GM12872 (cell line): ENCODE data around the gene TMEM203.

ENCODE experiments used
- TF ChIP-seq, protein P1 (sequence below): IDR thresholded peaks from 3 replicates; pipeline ENCODE4 v1.5.1; 2011; ENCODE audit warnings: low read depth, mild to moderate bottlenecking, low read length, moderate library complexity; ENCODE audit not compliant: insufficient read depth

TMEM203 gene

DNA sequence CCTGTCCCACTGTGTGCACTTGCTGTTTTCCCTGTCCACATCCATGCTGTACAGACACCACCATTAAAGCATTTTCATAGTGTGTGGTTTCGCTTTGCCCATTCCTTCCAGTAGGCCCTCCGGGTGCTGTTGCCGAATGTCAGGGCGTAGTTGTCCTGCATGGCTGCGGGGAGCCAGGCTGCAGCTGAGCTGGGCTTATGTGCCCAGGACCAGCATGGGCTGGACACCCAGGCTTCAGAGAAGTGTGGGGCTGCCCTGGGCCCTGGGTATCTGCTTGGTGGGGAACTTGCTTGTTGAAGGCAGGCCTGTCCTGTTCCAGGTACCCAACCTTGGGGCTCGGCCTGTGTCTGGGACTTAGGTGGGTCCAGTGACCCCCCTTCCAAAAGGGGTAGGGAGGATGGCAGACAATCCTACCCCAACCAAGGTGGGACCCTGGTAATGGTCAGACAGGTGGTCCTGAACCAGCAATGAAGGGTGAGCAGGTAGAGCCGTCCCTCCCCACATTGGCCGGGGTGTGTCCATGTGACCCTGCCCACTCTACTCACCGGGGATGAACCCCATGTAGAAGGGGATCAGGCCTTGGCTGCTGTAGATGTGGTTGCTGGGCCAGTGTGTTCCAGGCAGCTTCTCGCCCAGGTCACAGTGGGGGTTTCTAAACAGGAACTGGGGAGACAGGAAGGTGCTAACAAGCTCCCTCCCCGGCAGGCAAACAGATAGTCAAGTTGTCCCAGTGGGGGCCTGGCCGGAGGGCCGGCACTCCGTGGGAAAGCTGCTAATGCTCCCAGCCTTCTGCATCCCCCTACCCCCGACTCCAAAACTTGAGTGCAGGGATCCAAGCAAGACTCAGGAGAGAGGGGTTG lies 38.4 kb upstream of the TMEM203 start:
- TF ChIP-seq, protein P1, sequence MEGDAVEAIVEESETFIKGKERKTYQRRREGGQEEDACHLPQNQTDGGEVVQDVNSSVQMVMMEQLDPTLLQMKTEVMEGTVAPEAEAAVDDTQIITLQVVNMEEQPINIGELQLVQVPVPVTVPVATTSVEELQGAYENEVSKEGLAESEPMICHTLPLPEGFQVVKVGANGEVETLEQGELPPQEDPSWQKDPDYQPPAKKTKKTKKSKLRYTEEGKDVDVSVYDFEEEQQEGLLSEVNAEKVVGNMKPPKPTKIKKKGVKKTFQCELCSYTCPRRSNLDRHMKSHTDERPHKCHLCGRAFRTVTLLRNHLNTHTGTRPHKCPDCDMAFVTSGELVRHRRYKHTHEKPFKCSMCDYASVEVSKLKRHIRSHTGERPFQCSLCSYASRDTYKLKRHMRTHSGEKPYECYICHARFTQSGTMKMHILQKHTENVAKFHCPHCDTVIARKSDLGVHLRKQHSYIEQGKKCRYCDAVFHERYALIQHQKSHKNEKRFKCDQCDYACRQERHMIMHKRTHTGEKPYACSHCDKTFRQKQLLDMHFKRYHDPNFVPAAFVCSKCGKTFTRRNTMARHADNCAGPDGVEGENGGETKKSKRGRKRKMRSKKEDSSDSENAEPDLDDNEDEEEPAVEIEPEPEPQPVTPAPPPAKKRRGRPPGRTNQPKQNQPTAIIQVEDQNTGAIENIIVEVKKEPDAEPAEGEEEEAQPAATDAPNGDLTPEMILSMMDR: no peak

DNA sequence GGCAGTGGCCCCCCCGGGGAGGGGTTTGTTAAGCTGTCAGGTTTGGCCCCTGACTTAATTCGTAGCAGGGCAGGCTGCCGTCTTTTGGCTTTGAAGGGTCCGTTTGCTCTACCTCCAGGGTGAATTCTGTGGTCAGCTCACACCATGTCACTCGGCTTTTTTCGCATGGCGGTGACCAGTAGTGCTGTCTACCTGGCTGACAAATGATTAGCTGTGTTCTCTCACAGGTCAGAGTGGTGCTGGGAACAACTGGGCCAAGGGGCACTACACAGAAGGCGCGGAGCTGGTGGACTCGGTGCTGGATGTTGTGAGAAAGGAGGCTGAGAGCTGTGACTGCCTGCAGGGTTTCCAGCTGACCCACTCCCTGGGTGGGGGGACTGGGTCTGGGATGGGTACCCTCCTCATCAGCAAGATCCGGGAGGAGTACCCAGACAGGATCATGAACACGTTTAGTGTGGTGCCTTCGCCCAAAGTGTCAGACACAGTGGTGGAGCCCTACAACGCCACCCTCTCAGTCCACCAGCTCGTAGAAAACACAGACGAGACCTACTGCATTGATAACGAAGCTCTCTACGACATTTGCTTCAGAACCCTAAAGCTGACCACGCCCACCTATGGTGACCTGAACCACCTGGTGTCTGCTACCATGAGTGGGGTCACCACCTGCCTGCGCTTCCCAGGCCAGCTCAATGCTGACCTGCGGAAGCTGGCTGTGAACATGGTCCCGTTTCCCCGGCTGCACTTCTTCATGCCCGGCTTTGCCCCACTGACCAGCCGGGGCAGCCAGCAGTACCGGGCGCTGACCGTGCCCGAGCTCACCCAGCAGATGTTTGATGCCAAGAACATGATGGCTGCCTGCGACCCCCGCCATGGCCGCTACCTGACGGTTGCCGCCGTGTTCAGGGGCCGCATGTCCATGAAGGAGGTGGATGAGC lies 37.1 kb upstream of the TMEM203 start:
- TF ChIP-seq, protein P1: no peak

DNA sequence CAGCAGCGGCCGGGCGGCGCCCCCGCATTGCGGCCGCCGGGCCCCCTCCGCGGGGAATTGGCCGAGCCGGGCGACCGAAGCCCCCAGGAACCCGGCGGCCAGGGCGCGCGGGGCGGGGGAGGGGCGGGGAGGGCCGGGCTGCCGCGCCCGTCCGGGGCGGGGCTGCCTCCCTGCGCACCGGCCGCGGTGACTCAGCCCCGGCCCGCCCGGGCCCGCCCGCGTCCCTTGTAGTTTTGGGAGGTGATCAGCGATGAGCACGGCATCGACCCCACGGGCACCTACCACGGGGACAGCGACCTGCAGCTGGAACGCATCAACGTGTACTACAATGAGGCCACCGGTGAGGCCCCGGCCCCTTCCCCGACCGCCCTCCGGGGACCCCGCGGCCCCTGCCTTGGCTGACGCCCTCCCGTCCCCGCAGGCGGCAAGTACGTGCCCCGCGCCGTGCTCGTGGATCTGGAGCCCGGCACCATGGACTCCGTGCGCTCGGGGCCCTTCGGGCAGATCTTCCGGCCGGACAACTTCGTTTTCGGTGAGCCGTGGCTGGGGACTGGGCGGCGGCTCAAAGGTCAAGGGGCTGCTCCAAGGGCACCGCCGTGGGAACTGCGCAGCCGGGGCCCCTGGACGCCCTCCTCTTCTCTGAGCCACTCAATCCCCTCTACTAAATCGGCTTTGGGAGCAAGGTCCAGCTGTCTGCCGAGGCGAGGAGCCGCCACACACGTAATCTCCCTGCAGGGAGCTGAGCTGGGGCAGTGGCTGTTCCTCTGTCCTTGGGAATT lies 36.2 kb upstream of the TMEM203 start:
- TF ChIP-seq, protein P1: no peak

DNA sequence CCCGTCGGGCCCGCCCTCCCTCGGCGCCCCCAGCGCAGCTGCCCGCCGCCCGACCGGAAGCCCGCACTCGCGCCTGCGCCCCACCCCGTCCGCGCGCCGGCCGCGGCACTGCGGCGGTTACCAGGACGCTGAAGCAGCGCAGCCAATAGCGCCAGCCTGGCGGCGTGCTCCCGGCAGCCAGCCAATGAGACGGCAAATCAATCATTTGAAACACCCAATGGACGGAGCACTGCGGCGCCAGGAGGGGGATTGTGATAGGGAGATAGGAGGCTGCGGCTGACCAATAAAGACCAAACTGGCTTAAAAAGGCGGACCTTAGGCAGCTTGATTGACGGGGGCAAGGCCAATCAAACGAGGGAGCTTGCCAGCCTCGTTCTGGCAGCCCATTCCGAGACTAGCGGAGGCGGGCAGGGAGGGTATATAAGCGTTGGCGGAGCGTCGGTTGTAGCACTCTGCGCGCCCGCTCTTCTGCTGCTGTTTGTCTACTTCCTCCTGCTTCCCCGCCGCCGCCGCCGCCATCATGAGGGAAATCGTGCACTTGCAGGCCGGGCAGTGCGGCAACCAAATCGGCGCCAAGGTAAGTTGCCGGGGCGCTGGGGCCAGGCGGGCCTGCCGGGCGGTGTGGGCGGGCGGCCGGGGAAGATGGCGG lies 35.5 kb upstream of the TMEM203 start, which contains the start of gene TUBB4B:
TUBB4B (plus strand) TSS at position 447 of the 649 bp plus-strand sequence; CDS start at position 521, 74 bp downstream.
- TF ChIP-seq, protein P1: no peak

DNA sequence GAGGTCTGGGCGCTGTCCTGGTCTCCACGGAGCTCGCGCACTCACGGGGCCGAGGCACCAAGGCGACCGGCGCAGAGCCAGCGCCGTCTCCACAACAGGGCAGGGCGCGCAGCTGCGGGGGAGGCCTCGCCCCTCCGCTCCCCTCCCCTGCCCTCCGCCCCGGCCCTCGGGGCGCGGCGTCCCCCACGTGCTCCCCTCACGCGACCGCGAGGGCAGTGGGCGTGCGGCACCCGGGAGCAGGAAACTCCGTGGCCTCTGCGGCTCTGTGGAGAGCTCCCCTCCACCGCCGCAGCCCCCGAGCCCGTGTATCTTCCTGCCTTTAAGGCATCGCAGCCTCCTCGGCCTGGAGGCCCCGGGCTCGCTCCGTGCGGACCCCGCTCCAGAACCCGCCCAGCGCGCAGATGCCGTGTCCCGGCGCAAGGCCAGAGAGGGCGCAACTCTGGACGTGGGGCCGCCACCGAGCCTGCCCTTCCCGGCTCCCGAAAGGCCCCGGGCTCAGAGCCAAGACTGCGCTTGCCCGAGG lies 34.9 kb upstream of the TMEM203 start:
- TF ChIP-seq, protein P1: no peak

DNA sequence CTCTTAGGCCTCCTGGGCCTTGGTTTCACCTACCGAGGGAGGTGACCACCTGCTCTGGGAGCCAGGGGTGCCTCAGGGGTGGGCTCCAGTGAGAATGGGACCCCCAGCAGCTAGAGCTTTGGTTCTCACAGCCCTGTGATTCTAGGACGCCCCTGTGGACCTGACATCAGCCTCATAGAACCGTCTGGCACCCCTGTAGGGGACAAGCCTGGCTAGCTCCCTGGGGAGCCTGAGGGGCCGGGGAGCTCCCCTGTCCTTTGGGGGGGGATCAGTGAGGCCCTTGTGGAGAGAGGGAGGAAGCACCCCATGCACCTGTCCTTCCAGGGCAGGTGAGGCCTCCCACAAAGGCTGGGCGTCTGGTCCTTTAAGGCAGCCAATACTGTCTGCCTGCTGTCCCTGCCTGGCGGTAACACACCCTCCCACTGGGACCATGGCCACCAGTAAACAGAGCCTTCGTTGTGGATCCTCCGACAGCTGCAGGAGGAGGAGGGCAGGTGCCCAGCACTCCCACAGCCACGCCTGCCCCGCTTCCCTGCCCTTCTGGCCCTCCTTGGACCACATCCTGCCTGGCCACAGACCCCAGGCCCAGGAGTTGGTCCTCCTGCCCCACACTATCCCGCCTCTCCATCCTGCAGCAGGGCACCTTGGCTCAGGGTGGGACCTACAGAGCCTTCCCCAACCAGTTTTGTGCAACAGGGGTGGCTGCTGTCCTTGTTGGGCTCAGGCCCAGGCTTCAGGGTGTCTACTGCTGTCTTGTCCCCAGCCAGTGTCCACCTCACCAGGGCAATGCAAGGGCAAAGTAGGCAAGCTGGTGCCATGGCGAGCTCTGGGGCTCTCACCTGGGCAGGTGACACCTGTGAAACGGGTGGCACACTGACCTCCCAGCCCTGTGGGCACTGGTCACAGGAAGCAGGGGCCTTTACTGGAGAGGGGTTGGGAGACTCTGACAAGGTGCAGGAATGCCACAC lies 32.6 kb upstream of the TMEM203 start:
- TF ChIP-seq, protein P1: no peak
